NCI-H146 treated with DMSO at 0.1 percent for 48 hours (cell line): ENCODE results near the gene CD22.
"Not testable (repeated sequence)": the region's sequence is repeated elsewhere in the genome, so short reads cannot be mapped to it uniquely, and the experiment has no call there.

ENCODE experiments used
- DNase-seq: peaks from one replicate; lab custom pipeline; 2025; ENCODE audit not compliant: unreplicated experiment; lab: John Stamatoyannopoulos, UW

The CD22 gene

GRCh38 chr19:35357867-35358573, 29.0 kb downstream of the CD22 start, which contains the start of gene FFAR3:
Gene FFAR3, plus strand, starts transcription at chr19:35358460. Its CDS starts 431 bp downstream, at chr19:35358891.
- DNase-seq, result no peak

- DNase-seq, result not testable (repeated sequence)
Observed at GRCh38 chr19:35358834-35359233, 29.8 kb downstream of the CD22 start.

GRCh38 chr19:35359395-35359794, 30.4 kb downstream of the CD22 start:
- DNase-seq, result not testable (repeated sequence)

- not testable (repeated sequence) for DNase-seq
Observed at GRCh38 chr19:35360081-35360480, 31.1 kb downstream of the CD22 start.

- no peak for DNase-seq
Observed at GRCh38 chr19:35360880-35361420, 32.0 kb downstream of the CD22 start.

- DNase-seq, result no peak
Observed at GRCh38 chr19:35362261-35363000, 33.4 kb downstream of the CD22 start.

- DNase-seq, result no peak
Observed at GRCh38 chr19:35363001-35363590, 34.1 kb downstream of the CD22 start.

- no peak for DNase-seq
Observed at GRCh38 chr19:35363711-35364425, 34.9 kb downstream of the CD22 start.

- no peak for DNase-seq
Observed at GRCh38 chr19:35365303-35365702, 36.3 kb downstream of the CD22 start.

- no peak for DNase-seq
Observed at GRCh38 chr19:35368378-35368777, 39.4 kb downstream of the CD22 start.

GRCh38 chr19:35369522-35369921, 40.5 kb downstream of the CD22 start:
- no peak for DNase-seq

GRCh38 chr19:35370722-35371121, 41.7 kb downstream of the CD22 start, which contains the start of gene GPR42:
Gene GPR42, plus strand, starts transcription at chr19:35371068. Its CDS starts 292 bp downstream, at chr19:35371360.
- DNase-seq, result no peak

GRCh38 chr19:35373492-35373891, 44.5 kb downstream of the CD22 start:
- no peak for DNase-seq

GRCh38 chr19:35374031-35374430, 45.0 kb downstream of the CD22 start:
- not testable (repeated sequence) for DNase-seq

- no peak for DNase-seq
Observed at GRCh38 chr19:35375505-35376307, 46.7 kb downstream of the CD22 start.

GRCh38 chr19:35377656-35378055, 48.7 kb downstream of the CD22 start:
- DNase-seq, result no peak

GRCh38 chr19:35378356-35378755, 49.4 kb downstream of the CD22 start:
- DNase-seq, result no peak

- DNase-seq, result not testable (repeated sequence)
Observed at GRCh38 chr19:35379545-35379944, 50.6 kb downstream of the CD22 start.

- DNase-seq, result no peak
Observed at GRCh38 chr19:35379992-35380391, 51.0 kb downstream of the CD22 start.
